WTC11 (cell line): Measurements from ENCODE around the gene BAG2. TPM values are rescaled to one million over a fixed set of nuclear protein-coding genes. Genes with fewer than 3 reads are reported as not detected.

Experiments
- ATAC-seq: fragments of 200-7000 bp; cut with Tn5 transposase; 2 replicates; pipeline ENCODE4 v1.10.0; 2021; ENCODE audit warnings: mild to moderate bottlenecking, moderate library complexity
- CTCF ChIA-PET: fragments of 300-600 bp; sonication (Branson Sonifier 250); formaldehyde crosslinking; loops from one replicate; lab custom pipeline; 2021; ENCODE audit warnings: antibody characterized with exemption; lab: Charles Lee
- POLR2A ChIA-PET: fragments of 350-600 bp; sonication (Branson Sonifier 250); formaldehyde crosslinking; loops from one replicate; lab custom pipeline; 2021; ENCODE audit warnings: antibody characterized with exemption; lab: Charles Lee
- DNase-seq: peaks from one replicate; pipeline ENCODE4 v3.0.0; 2021; ENCODE audit warnings: low spot score
- H3K27ac Mint-ChIP-seq: 2 replicates; pipeline ENCODE4 v1.8.0; 2021; ENCODE audit warnings: mixed read lengths
- H3K27me3 Mint-ChIP-seq: 2 replicates; pipeline ENCODE4 v1.8.0; 2021; ENCODE audit warnings: low read depth, mild to moderate bottlenecking, moderate library complexity, mixed read lengths
- H3K36me3 Mint-ChIP-seq: 2 replicates; pipeline ENCODE4 v1.8.0; 2021; ENCODE audit warnings: mixed read lengths
- H3K4me1 Mint-ChIP-seq: 2 replicates; pipeline ENCODE4 v1.8.0; 2022; ENCODE audit warnings: mixed read lengths
- H3K4me3 Mint-ChIP-seq: 2 replicates; pipeline ENCODE4 v1.8.0; 2021; ENCODE audit warnings: mild to moderate bottlenecking, moderate library complexity, mixed read lengths
- H3K9me3 Mint-ChIP-seq: 2 replicates; pipeline ENCODE4 v1.8.0; 2021; ENCODE audit warnings: mixed read lengths
- ELF4 ChIP-seq: sonication (generic); formaldehyde crosslinking; IDR thresholded peaks from 2 replicates; pipeline ENCODE4 v1.8.1; 2022; ENCODE audit warnings: low read depth, mild to moderate bottlenecking, moderate library complexity, missing genetic modification reagents
- ESRRA ChIP-seq: sonication (generic); formaldehyde crosslinking; IDR thresholded peaks from 2 replicates; pipeline ENCODE4 v1.8.1; 2022; ENCODE audit warnings: mild to moderate bottlenecking, missing genetic modification reagents, borderline replicate concordance
- FOXJ3 ChIP-seq: sonication (generic); formaldehyde crosslinking; IDR thresholded peaks from 2 replicates; pipeline ENCODE4 v1.9.0; 2021; ENCODE audit warnings: missing genetic modification reagents, mild to moderate bottlenecking, borderline replicate concordance
- FOXK1 ChIP-seq: sonication (generic); formaldehyde crosslinking; IDR thresholded peaks from 2 replicates; pipeline ENCODE4 v1.8.0; 2022; ENCODE audit warnings: mild to moderate bottlenecking, moderate library complexity, missing genetic modification reagents
- GABPB1 ChIP-seq: sonication (generic); formaldehyde crosslinking; IDR thresholded peaks from 2 replicates; pipeline ENCODE4 v1.8.1; 2023; ENCODE audit warnings: mild to moderate bottlenecking, missing genetic modification reagents
- GRHL2 ChIP-seq: fragments of 250-450 bp; sonication (Bioruptor Pico); IDR thresholded peaks from 2 replicates; pipeline ENCODE4 v1.8.0; 2022; ENCODE audit warnings: mild to moderate bottlenecking, moderate library complexity; ENCODE audit not compliant: insufficient replicate concordance, severe bottlenecking
- JUN ChIP-seq: sonication (generic); formaldehyde crosslinking; IDR thresholded peaks from 2 replicates; pipeline ENCODE4 v1.8.0; 2023; ENCODE audit warnings: mild to moderate bottlenecking, missing genetic modification reagents
- MYBL2 ChIP-seq: sonication (generic); formaldehyde crosslinking; IDR thresholded peaks from 2 replicates; pipeline ENCODE4 v1.8.1; 2023; ENCODE audit warnings: mild to moderate bottlenecking, moderate library complexity, missing genetic modification reagents
- NR1H2 ChIP-seq: sonication (generic); formaldehyde crosslinking; IDR thresholded peaks from 2 replicates; pipeline ENCODE4 v1.9.0; 2021; ENCODE audit warnings: mild to moderate bottlenecking, moderate library complexity, missing genetic modification reagents
- NR3C1 ChIP-seq: sonication (generic); formaldehyde crosslinking; conservative IDR thresholded peaks from 2 replicates; pipeline ENCODE4 v1.8.1; 2023; ENCODE audit warnings: low read depth, mild to moderate bottlenecking, missing genetic modification reagents
- RORB ChIP-seq: fragments of 250-450 bp; sonication (Bioruptor Pico); IDR thresholded peaks from 2 replicates; pipeline ENCODE4 v1.9.0; 2021; ENCODE audit warnings: mild to moderate bottlenecking
- TEAD4 ChIP-seq: sonication (generic); formaldehyde crosslinking; IDR thresholded peaks from 2 replicates; pipeline ENCODE4 v1.8.0; 2022; ENCODE audit warnings: mild to moderate bottlenecking, missing genetic modification reagents
- ZBTB21 ChIP-seq: sonication (generic); formaldehyde crosslinking; IDR thresholded peaks from 2 replicates; pipeline ENCODE4 v1.8.1; 2023; ENCODE audit warnings: mild to moderate bottlenecking, missing genetic modification reagents, borderline replicate concordance
- ZNF416 ChIP-seq: fragments of 250-450 bp; sonication (Bioruptor Pico); IDR thresholded peaks from 2 replicates; pipeline ENCODE4 v1.9.0; 2021; ENCODE audit warnings: mild to moderate bottlenecking, inconsistent platforms
- total RNA-seq: library from RNA; stranded (reverse); gene quantifications from 3 replicates; pipeline ENCODE4 v1.2.3, GENCODE V29; 2021
- TF ChIP-seq, protein P1 (sequence below): fragments of 250-450 bp; sonication (Bioruptor Pico); conservative IDR thresholded peaks from 2 replicates; pipeline ENCODE4 v1.9.0; 2021; ENCODE audit warnings: mild to moderate bottlenecking
- TF ChIP-seq, protein P2 (sequence below): fragments of 250-450 bp; sonication (Bioruptor Pico); IDR thresholded peaks from 2 replicates; pipeline ENCODE4 v1.9.0; 2021; ENCODE audit warnings: mild to moderate bottlenecking
- TF ChIP-seq, protein P3 (sequence below): sonication (generic); formaldehyde crosslinking; IDR thresholded peaks from 2 replicates; pipeline ENCODE4 v1.8.1; 2023; ENCODE audit warnings: mild to moderate bottlenecking, missing genetic modification reagents
- TF ChIP-seq, protein P4 (sequence below): sonication (generic); formaldehyde crosslinking; IDR thresholded peaks from 2 replicates; pipeline ENCODE4 v1.8.1; 2023; ENCODE audit warnings: mild to moderate bottlenecking, missing genetic modification reagents, moderate library complexity

The BAG2 gene
- total RNA-seq, 1 experiment from 2014 or later: 8.0 TPM

DNA sequence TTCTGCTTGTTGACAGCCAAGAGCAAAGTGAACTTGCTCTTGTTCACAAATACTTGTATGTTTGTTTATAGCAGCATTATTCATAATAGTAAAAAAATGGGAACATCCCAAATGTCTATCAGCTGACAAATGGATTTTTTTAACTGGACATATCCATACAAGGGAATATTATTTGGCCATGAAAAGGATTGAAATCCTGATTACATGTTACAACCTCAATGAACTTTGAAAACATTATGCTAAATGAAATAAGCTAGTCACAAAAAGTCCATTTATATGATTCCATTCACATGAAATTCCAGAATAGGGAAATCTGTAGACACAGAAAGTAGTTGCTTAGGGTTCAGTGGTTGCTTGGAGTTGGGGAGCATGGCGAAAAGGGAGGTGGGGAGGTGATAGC lies 28.4 kb upstream of the BAG2 start (continued):
- TF ChIP-seq, protein P1, sequence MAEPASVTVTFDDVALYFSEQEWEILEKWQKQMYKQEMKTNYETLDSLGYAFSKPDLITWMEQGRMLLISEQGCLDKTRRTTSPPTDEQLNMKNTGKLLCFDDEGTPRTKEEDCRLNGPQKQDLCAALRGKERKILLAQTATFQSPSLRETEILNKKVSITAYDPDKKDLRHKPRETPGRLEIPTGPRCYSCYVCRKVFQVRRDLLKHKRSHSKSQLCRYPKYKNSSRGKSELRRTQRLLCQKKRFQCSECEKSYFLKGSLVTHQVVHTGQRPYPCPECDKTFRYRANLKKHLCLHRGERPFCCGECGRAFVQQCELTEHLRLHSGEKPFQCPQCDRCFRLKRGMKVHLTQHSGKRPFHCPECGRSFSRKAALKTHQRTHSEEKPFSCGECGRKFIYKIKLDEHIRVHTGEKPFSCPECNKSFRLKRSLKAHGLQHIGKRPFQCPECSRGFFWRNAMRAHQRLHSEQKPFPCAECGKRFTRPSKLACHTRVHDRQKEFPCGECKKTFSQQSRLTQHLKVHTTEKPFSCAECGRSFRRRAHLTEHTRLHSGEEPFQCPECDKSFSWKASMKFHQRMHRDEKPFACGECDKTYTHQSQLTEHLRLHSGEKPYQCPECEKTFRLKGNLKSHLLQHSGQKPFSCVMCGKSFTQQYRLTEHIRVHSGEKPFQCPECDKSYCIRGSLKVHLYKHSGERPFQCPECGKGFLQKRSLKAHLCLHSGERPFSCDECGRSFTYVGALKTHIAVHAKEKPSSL (CRISPR knock-in tag): no peak
- TF ChIP-seq NR1H2 (CRISPR knock-in tag) (no peak), GRHL2 (CRISPR knock-in tag) (no peak)

DNA sequence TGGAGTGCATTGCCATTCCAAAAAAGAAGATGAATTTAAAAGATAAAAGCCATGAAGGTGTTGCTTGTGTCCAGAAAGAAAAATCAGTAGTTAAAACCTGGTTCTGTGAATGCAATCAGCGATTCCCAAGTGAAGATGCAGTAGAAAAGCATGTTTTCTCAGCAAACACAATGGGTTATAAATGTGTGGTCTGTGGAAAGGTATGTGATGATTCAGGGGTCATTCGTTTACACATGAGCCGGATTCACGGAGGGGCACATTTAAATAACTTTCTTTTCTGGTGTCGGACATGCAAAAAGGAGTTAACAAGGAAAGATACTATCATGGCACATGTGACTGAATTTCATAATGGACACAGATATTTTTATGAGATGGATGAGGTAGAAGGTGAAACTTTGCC lies 24.7 kb upstream of the BAG2 start:
- Mint-ChIP-seq H3K27ac (no peak overlapping the region), H3K9me3 (no peaks in the 10 kb centered on the region), H3K4me1 (no peaks in the 10 kb centered on the region), H3K27me3 (no peaks in the 10 kb centered on the region), H3K36me3 (peaks cover 46% of the 10 kb centered on the region), H3K4me3 (no peak overlapping the region)
- DNase-seq (no peak), ATAC-seq (no peak)
- POLR2A ChIA-PET: no interaction called here
- CTCF ChIA-PET: no interaction called here
- TF ChIP-seq, protein P2, sequence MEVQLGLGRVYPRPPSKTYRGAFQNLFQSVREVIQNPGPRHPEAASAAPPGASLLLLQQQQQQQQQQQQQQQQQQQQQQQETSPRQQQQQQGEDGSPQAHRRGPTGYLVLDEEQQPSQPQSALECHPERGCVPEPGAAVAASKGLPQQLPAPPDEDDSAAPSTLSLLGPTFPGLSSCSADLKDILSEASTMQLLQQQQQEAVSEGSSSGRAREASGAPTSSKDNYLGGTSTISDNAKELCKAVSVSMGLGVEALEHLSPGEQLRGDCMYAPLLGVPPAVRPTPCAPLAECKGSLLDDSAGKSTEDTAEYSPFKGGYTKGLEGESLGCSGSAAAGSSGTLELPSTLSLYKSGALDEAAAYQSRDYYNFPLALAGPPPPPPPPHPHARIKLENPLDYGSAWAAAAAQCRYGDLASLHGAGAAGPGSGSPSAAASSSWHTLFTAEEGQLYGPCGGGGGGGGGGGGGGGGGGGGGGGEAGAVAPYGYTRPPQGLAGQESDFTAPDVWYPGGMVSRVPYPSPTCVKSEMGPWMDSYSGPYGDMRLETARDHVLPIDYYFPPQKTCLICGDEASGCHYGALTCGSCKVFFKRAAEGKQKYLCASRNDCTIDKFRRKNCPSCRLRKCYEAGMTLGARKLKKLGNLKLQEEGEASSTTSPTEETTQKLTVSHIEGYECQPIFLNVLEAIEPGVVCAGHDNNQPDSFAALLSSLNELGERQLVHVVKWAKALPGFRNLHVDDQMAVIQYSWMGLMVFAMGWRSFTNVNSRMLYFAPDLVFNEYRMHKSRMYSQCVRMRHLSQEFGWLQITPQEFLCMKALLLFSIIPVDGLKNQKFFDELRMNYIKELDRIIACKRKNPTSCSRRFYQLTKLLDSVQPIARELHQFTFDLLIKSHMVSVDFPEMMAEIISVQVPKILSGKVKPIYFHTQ: no peak
- no peak for TF ChIP-seq NR3C1 (CRISPR knock-in tag)
- TF ChIP-seq FOXJ3 (CRISPR knock-in tag): no peak
- TF ChIP-seq ESRRA (CRISPR knock-in tag): no peak
- TF ChIP-seq, protein P3, sequence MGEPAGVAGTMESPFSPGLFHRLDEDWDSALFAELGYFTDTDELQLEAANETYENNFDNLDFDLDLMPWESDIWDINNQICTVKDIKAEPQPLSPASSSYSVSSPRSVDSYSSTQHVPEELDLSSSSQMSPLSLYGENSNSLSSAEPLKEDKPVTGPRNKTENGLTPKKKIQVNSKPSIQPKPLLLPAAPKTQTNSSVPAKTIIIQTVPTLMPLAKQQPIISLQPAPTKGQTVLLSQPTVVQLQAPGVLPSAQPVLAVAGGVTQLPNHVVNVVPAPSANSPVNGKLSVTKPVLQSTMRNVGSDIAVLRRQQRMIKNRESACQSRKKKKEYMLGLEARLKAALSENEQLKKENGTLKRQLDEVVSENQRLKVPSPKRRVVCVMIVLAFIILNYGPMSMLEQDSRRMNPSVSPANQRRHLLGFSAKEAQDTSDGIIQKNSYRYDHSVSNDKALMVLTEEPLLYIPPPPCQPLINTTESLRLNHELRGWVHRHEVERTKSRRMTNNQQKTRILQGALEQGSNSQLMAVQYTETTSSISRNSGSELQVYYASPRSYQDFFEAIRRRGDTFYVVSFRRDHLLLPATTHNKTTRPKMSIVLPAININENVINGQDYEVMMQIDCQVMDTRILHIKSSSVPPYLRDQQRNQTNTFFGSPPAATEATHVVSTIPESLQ (CRISPR knock-in tag): no peak
- no peak for TF ChIP-seq MYBL2 (CRISPR knock-in tag)
- TF ChIP-seq FOXK1 (CRISPR knock-in tag): no peak
- TF ChIP-seq ELF4 (CRISPR knock-in tag): no peak
- TF ChIP-seq ZNF416 (CRISPR knock-in tag): no peak
- TF ChIP-seq, protein P4, sequence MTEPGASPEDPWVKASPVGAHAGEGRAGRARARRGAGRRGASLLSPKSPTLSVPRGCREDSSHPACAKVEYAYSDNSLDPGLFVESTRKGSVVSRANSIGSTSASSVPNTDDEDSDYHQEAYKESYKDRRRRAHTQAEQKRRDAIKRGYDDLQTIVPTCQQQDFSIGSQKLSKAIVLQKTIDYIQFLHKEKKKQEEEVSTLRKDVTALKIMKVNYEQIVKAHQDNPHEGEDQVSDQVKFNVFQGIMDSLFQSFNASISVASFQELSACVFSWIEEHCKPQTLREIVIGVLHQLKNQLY: no peak
- no peak for TF ChIP-seq NR1H2 (CRISPR knock-in tag)
- no peak for TF ChIP-seq GABPB1 (CRISPR knock-in tag)
- no peak for TF ChIP-seq RORB
- no peak for TF ChIP-seq JUN (CRISPR knock-in tag)
- no peak for TF ChIP-seq ZBTB21
- no peak for TF ChIP-seq TEAD4 (CRISPR knock-in tag)
